Measurements from ENCODE around the gene ABHD6.
"Not testable (repeated sequence)": the region's sequence is repeated elsewhere in the genome, so short reads cannot be mapped to it uniquely, and the experiment has no call there.

Gene ABHD6

GRCh38 chr3:58324391-58325390, 87.1 kb downstream of the ABHD6 start:
- no peak for DNase-seq

GRCh38 chr3:58325525-58325992, 88.0 kb downstream of the ABHD6 start:
- no peak for DNase-seq

- DNase-seq: no peak
Measured at GRCh38 chr3:58326267-58326900, 88.8 kb downstream of the ABHD6 start.

GRCh38 chr3:58329150-58329921, 91.7 kb downstream of the ABHD6 start:
- no peak for DNase-seq

- DNase-seq: no peak
Measured at GRCh38 chr3:58329922-58330413, 92.4 kb downstream of the ABHD6 start.

- no peak for DNase-seq
Measured at GRCh38 chr3:58331593-58332152, 94.1 kb downstream of the ABHD6 start.

- peak; percentile 89 for DNase-seq
Measured at GRCh38 chr3:58332575-58333188, 95.1 kb downstream of the ABHD6 start, which contains the start of gene PXK. PXK (plus strand) TSS chr3:58332892; CDS start chr3:58332989, 97 bp downstream.

- no peak for DNase-seq
Measured at GRCh38 chr3:58333206-58334012, 95.8 kb downstream of the ABHD6 start.

GRCh38 chr3:58334013-58334321, 96.4 kb downstream of the ABHD6 start:
- DNase-seq: no peak

- no peak for DNase-seq
Measured at GRCh38 chr3:58334506-58334884, 96.9 kb downstream of the ABHD6 start.

GRCh38 chr3:58335652-58335947, 98.0 kb downstream of the ABHD6 start:
- no peak for DNase-seq

- no peak for DNase-seq
Measured at GRCh38 chr3:58336135-58336882, 98.7 kb downstream of the ABHD6 start.

- no peak for DNase-seq
Measured at GRCh38 chr3:58337190-58337589, 99.6 kb downstream of the ABHD6 start.

GRCh38 chr3:58339146-58339545, 101.6 kb downstream of the ABHD6 start:
- DNase-seq: not testable (repeated sequence)

- no peak for DNase-seq
Measured at GRCh38 chr3:58340594-58341244, 103.1 kb downstream of the ABHD6 start.

- DNase-seq: no peak
Measured at GRCh38 chr3:58341376-58341775, 103.8 kb downstream of the ABHD6 start.

GRCh38 chr3:58342676-58343075, 105.1 kb downstream of the ABHD6 start:
- no peak for DNase-seq
